Mucosa of descending colon (tissue), 3 donors: Measurements from ENCODE around the gene ALS2. TPM values are rescaled to one million over a fixed set of nuclear protein-coding genes. Genes with fewer than 3 reads are reported as not detected.

Experiments
- ATAC-seq: fragments of 200-7000 bp; cut with Tn5 transposase; one replicate; pipeline ENCODE4 v1.9.1; 2020; ENCODE audit warnings: mild to moderate bottlenecking, moderate library complexity
- DNase-seq, 3 donors: peaks; one replicate each; pipeline ENCODE4 v3.0.0-alpha.2; 2020
- H3K36me3 ChIP-seq: fragments of 200-600 bp; one replicate; pipeline ENCODE4 v1.8.0; 2021; ENCODE audit warnings: low read depth, mild to moderate bottlenecking
- H3K4me1 ChIP-seq: fragments of 200-600 bp; one replicate; pipeline ENCODE4 v1.8.0; 2021; ENCODE audit warnings: low read depth, mild to moderate bottlenecking
- H3K4me3 ChIP-seq: fragments of 200-600 bp; one replicate; pipeline ENCODE4 v1.8.0; 2021; ENCODE audit warnings: mild to moderate bottlenecking
- H3K9me3 ChIP-seq: fragments of 200-600 bp; one replicate; pipeline ENCODE4 v1.8.0; 2021; ENCODE audit warnings: mild to moderate bottlenecking
- intact Hi-C, 2 donors: fragments of 100-400 bp; cut with DNase I in 1 of 2; cut with micrococcal nuclease in 1 of 2; formaldehyde crosslinking; loops; one replicate each; pipeline versions ENCODE4 v1.11.0 to v1.11.1; 2022; cut with DNase I, micrococcal nuclease
- total RNA-seq, 3 donors: library from RNA; stranded (reverse); fragmentation: NEBNext Ultra II Directional in 2 of 3; extraction: Animal tissue kit (Norgen Biotek cat#: 25700) in 2 of 3; gene quantifications; one replicate each; pipeline versions ENCODE4 v1.2.1 to v1.2.4, GENCODE V29; 2021 to 2023
- TF ChIP-seq, protein P1 (sequence below): fragments of 200-600 bp; IDR thresholded peaks from one replicate; pipeline ENCODE4 v1.8.0; 2022; ENCODE audit warnings: antibody characterized with exemption, mild to moderate bottlenecking
- donor health status: DM: no; HTN: no; CAD: no; lungs with moderate emphysema.
- donor health status: DM: no; HTN: no; CAD: no.
- donor health status: DM: no; HTN: yes; CAD: no.

The ALS2 gene
- total RNA-seq, 3 donors from 2014 or later = 8.8 to 18.2 (median 13.3) TPM

GRCh38 chr2:201797175-201797840 is 16.6 kb upstream of the ALS2 start:
- H3K4me3 ChIP-seq = no peak overlapping the region
- no peaks in the 10 kb centered on the region for H3K36me3 ChIP-seq
- DNase-seq = no peak
- TF ChIP-seq, protein P1, sequence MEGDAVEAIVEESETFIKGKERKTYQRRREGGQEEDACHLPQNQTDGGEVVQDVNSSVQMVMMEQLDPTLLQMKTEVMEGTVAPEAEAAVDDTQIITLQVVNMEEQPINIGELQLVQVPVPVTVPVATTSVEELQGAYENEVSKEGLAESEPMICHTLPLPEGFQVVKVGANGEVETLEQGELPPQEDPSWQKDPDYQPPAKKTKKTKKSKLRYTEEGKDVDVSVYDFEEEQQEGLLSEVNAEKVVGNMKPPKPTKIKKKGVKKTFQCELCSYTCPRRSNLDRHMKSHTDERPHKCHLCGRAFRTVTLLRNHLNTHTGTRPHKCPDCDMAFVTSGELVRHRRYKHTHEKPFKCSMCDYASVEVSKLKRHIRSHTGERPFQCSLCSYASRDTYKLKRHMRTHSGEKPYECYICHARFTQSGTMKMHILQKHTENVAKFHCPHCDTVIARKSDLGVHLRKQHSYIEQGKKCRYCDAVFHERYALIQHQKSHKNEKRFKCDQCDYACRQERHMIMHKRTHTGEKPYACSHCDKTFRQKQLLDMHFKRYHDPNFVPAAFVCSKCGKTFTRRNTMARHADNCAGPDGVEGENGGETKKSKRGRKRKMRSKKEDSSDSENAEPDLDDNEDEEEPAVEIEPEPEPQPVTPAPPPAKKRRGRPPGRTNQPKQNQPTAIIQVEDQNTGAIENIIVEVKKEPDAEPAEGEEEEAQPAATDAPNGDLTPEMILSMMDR = no peak
- no peak for ATAC-seq
- H3K4me1 ChIP-seq = no peaks in the 10 kb centered on the region
- H3K9me3 ChIP-seq = no peaks in the 10 kb centered on the region
- intact Hi-C loops = loop anchor here (10.0 kb wide), 2 partner anchors 377 to 387 kb away; no protein-coding TSS in a partner anchor

DNA sequence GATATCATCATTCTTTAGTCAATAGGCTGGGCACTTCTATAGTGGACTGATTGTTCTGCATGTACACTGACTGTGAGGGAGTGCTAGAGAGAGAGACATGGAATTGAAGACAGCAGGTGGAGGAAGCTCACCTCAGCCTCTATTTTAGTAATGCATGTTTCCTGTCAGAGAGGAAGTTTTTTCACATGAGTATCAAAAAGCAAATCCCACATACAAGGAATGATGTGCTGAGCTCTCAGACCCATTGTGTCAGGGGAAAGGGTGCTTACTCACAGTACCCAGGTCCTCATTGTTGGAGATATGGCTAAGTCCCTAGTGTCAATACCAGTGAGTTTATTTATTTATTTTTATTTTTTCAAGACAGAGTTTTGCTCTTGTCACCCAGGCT is 15.7 kb upstream of the ALS2 start:
- intact Hi-C loops = loop anchor here (10.0 kb wide), 2 partner anchors 378 to 388 kb away; no protein-coding TSS in a partner anchor
- DNase-seq (no peak), ATAC-seq (no peak)
- no peak overlapping the region for H3K4me3 ChIP-seq
- no peaks in the 10 kb centered on the region for H3K36me3 ChIP-seq
- H3K9me3 ChIP-seq = no peaks in the 10 kb centered on the region
- TF ChIP-seq, protein P1 = no peak
- no peaks in the 10 kb centered on the region for H3K4me1 ChIP-seq

GRCh38 chr2:201795607-201796477 is 15.1 kb upstream of the ALS2 start:
- no peaks in the 10 kb centered on the region for H3K4me1 ChIP-seq
- H3K36me3 ChIP-seq = no peaks in the 10 kb centered on the region
- ATAC-seq (peak; percentile 47), DNase-seq (peak in 1 of 3 donors; percentile 17)
- H3K9me3 ChIP-seq = no peaks in the 10 kb centered on the region
- H3K4me3 ChIP-seq = no peak overlapping the region
- TF ChIP-seq, protein P1 = peak; percentile 29
- intact Hi-C loops = loop anchor here (10.0 kb wide), 2 partner anchors 379 to 389 kb away; no protein-coding TSS in a partner anchor

DNA sequence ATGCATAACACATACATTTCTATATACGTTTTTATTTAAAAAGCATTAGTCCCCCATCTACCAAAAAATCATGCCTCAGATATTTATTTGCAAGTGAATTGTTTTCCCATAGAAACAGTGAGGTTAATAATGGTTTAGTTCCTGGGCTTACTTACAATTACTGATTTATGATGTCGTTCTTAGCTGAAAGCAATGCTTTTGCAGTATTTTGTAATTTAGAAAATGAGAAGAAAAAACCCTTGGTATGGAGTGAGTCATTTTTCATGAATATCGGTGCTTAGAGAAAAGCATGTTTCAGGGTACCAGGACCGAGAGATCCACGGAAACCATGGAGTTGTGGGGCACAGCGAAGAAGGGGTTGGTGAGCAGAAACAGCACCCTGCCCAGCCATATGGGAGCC is 13.6 kb upstream of the ALS2 start:
- no peak overlapping the region for H3K4me3 ChIP-seq
- TF ChIP-seq, protein P1 = no peak

GRCh38 chr2:201793631-201794030 is 12.9 kb upstream of the ALS2 start:
- no peak for ATAC-seq
- H3K4me3 ChIP-seq = no peak overlapping the region
- intact Hi-C loops = loop anchor here (10.0 kb wide), 2 partner anchors 381 to 391 kb away; no protein-coding TSS in a partner anchor

More for the DNA sequence above, 13.6 kb upstream of the ALS2 start:
- DNase-seq (no peak), ATAC-seq (no peak)
- intact Hi-C loops = loop anchor here (10.0 kb wide), 2 partner anchors 381 to 391 kb away; no protein-coding TSS in a partner anchor
- no peaks in the 10 kb centered on the region for H3K9me3 ChIP-seq
- no peaks in the 10 kb centered on the region for H3K4me1 ChIP-seq
- H3K36me3 ChIP-seq = no peaks in the 10 kb centered on the region

More at GRCh38 chr2:201793631-201794030, 12.9 kb upstream of the ALS2 start:
- Histone ChIP-seq H3K4me1 (no peaks in the 10 kb centered on the region), H3K36me3 (no peaks in the 10 kb centered on the region), H3K9me3 (no peaks in the 10 kb centered on the region)
- TF ChIP-seq, protein P1 = no peak
- DNase-seq = no peak
